Measurements from ENCODE around the gene NGEF. TPM values are rescaled to one million over a fixed set of nuclear protein-coding genes. Genes with fewer than 3 reads are reported as not detected.

NGEF gene
- total RNA-seq, 2 experiments from 2014 or later, result not detected

DNA sequence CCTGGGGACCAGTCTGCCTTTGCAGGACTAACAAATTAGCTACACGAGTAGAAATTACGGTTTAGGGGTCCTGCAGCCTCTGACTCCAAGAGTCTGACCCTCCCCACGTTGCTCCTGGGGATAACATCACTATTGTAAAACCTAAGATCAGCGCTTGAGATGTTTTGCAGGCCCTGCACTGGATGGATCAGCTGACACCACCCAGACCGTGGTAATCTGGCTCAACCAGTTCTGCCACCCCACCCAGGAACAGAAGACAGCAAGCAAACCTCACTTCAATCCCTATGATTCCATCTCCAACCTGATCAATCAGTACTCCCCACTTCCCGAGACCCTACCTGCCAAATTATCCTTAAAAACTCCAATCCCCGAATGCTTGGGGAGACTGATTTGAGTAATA is 31.7 kb downstream of the NGEF start:
- Histone ChIP-seq H3K4me1 (ENCODE audit: insufficient read depth, low read length) (no peaks in the 10 kb centered on the region), H3K9me3 (ENCODE audit: control insufficient read depth in 1 of 2, insufficient read depth in 1 of 2, low read length in 2 of 2) (peaks cover 0 to 10% of the 10 kb centered on the region in 2 experiments), H3K27me3 (ENCODE audit: control insufficient read depth in 1 of 2, insufficient read depth in 2 of 2, low read length in 2 of 2) (peaks cover 0 to 9% of the 10 kb centered on the region in 2 experiments), H3K4me3 (ENCODE audit: low read length) (no peak overlapping the region), H3K27ac (ENCODE audit: low read depth in 1 of 2, low read length in 2 of 2) (no peak overlapping the region), H3K36me3 (ENCODE audit: insufficient read depth, low read length) (no peaks in the 10 kb centered on the region)
- Mint-ChIP-seq H3K4me1 (ENCODE audit: low read depth) (no peaks in the 10 kb centered on the region), H3K4me3 (no peak overlapping the region), H3K36me3 (ENCODE audit: low read depth) (no peaks in the 10 kb centered on the region), H3K9me3 (peaks cover 4% of the 10 kb centered on the region), H3K27me3 (peaks cover 27% of the 10 kb centered on the region), H3K27ac (no peak overlapping the region)
- CTCF ChIA-PET, result no interaction called here
- intact Hi-C loops (cut with DNase I, micrococcal nuclease), result no loop called here
- no peak for ATAC-seq (ENCODE audit: poor library complexity)
- POLR2A ChIA-PET, result no interaction called here
- DNase-seq, result no peak
- TF ChIP-seq CTCF (IDR thresholded peaks at IDR 0.05), result no peak

DNA sequence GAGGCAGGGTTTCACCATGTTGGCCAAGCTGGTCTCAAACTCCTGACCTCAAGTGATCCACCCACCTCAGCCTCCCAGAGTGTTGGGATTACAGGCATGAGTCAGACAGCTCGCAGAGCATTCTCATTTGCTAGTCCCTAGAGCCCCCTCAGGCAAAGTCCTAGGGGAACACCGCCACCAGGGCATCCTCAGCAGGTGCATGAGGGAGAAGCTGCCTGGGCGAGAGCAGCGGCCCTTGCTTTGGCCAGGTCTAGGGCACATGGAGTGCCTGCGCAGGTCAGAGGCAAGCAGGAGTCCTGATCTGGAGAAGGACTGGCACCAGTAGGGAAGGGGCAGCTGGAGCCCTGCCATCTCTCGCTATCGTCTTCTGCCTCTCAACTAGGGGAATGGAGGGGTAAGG is 32.4 kb downstream of the NGEF start:
- no peak overlapping the region for H3K4me3 Mint-ChIP-seq
- no peaks in the 10 kb centered on the region for H3K4me1 ChIP-seq (ENCODE audit: insufficient read depth, low read length)
- H3K27ac Mint-ChIP-seq, result no peak overlapping the region
- TF ChIP-seq CTCF (IDR thresholded peaks at IDR 0.05), result no peak
- CTCF ChIA-PET, result no interaction called here
- H3K27me3 Mint-ChIP-seq, result peaks cover 21% of the 10 kb centered on the region
- H3K9me3 Mint-ChIP-seq, result no peaks in the 10 kb centered on the region
- DNase-seq (no peak), ATAC-seq (ENCODE audit: poor library complexity) (no peak)
- H3K27ac ChIP-seq (ENCODE audit: low read depth in 1 of 2, low read length in 2 of 2), result no peak overlapping the region
- no peak overlapping the region for H3K4me3 ChIP-seq (ENCODE audit: low read length)
- H3K36me3 ChIP-seq (ENCODE audit: insufficient read depth, low read length), result no peaks in the 10 kb centered on the region
- H3K4me1 Mint-ChIP-seq (ENCODE audit: low read depth), result no peaks in the 10 kb centered on the region
- no peaks in the 10 kb centered on the region for H3K36me3 Mint-ChIP-seq (ENCODE audit: low read depth)
- intact Hi-C loops (cut with DNase I, micrococcal nuclease), result no loop called here
- POLR2A ChIA-PET, result no interaction called here
- H3K27me3 ChIP-seq (ENCODE audit: control insufficient read depth in 1 of 2, insufficient read depth in 2 of 2, low read length in 2 of 2), result peaks cover 0 to 8% of the 10 kb centered on the region in 2 experiments
- peaks cover 0 to 8% of the 10 kb centered on the region in 2 experiments for H3K9me3 ChIP-seq (ENCODE audit: control insufficient read depth in 1 of 2, insufficient read depth in 1 of 2, low read length in 2 of 2)

- DNase-seq, result no peak
- no peaks in the 10 kb centered on the region for H3K36me3 Mint-ChIP-seq (ENCODE audit: low read depth)
- Histone ChIP-seq H3K4me3 (ENCODE audit: low read length) (no peak overlapping the region), H3K27me3 (ENCODE audit: control insufficient read depth in 1 of 2, insufficient read depth in 2 of 2, low read length in 2 of 2) (peaks cover 0 to 6% of the 10 kb centered on the region in 2 experiments), H3K36me3 (ENCODE audit: insufficient read depth, low read length) (no peaks in the 10 kb centered on the region), H3K27ac (ENCODE audit: low read depth in 1 of 2, low read length in 2 of 2) (no peak overlapping the region), H3K9me3 (ENCODE audit: control insufficient read depth in 1 of 2, insufficient read depth in 1 of 2, low read length in 2 of 2) (peaks cover 0 to 5% of the 10 kb centered on the region in 2 experiments), H3K4me1 (ENCODE audit: insufficient read depth, low read length) (no peaks in the 10 kb centered on the region)
- H3K4me3 Mint-ChIP-seq, result no peak overlapping the region
- no peak for ATAC-seq (ENCODE audit: poor library complexity)
- POLR2A ChIA-PET, result no interaction called here
- peaks cover 21% of the 10 kb centered on the region for H3K27me3 Mint-ChIP-seq
- H3K9me3 Mint-ChIP-seq, result no peaks in the 10 kb centered on the region
- intact Hi-C loops (cut with DNase I, micrococcal nuclease), result no loop called here
- no peak for TF ChIP-seq CTCF (IDR thresholded peaks at IDR 0.05)
- CTCF ChIA-PET, result no interaction called here
- no peaks in the 10 kb centered on the region for H3K4me1 Mint-ChIP-seq (ENCODE audit: low read depth)
- H3K27ac Mint-ChIP-seq, result no peak overlapping the region
Measured at GRCh38 chr2:232979871-232980461, 33.1 kb downstream of the NGEF start.

Data from CD4-positive, alpha-beta T cell (primary cell).